ENCODE results near the gene RNASE9.
"Not testable (repeated sequence)": the region's sequence is repeated elsewhere in the genome, so short reads cannot be mapped to it uniquely, and the experiment has no call there.

DNA sequence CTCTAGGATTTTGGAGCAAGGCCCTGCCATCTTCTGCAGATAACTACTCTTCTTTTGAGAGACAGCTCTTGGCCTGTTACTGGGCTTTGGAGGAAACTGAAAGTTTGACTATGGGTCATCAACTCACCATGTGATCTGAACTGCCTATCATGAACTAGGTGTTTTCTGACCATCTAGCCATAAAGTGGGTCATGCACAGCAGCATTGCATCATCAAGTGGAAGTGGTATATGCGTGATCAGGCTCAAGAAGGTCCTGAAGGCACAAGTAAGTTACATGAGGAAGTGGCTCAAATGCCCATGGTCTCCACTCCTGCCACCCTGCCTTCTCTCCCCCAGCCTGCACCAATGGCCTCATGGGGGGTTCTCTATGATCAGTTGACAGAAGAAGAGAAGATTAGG is 9.9 kb upstream of the RNASE9 start:
- TF ChIP-seq, protein P1, sequence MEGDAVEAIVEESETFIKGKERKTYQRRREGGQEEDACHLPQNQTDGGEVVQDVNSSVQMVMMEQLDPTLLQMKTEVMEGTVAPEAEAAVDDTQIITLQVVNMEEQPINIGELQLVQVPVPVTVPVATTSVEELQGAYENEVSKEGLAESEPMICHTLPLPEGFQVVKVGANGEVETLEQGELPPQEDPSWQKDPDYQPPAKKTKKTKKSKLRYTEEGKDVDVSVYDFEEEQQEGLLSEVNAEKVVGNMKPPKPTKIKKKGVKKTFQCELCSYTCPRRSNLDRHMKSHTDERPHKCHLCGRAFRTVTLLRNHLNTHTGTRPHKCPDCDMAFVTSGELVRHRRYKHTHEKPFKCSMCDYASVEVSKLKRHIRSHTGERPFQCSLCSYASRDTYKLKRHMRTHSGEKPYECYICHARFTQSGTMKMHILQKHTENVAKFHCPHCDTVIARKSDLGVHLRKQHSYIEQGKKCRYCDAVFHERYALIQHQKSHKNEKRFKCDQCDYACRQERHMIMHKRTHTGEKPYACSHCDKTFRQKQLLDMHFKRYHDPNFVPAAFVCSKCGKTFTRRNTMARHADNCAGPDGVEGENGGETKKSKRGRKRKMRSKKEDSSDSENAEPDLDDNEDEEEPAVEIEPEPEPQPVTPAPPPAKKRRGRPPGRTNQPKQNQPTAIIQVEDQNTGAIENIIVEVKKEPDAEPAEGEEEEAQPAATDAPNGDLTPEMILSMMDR (IDR thresholded peaks at IDR 0.05): not testable (repeated sequence)
- TF ChIP-seq POLR2A (IDR thresholded peaks at IDR 0.05): not testable (repeated sequence)
